ENCODE measurements around the gene TEX14. TPM values are rescaled to one million over a fixed set of nuclear protein-coding genes. Genes with fewer than 3 reads are reported as not detected.

TEX14 gene
- total and polyA plus RNA-seq, 5 experiments from 2014 or later: 0.24 to 1.3 (median 0.83) TPM; not detected in 1

DNA sequence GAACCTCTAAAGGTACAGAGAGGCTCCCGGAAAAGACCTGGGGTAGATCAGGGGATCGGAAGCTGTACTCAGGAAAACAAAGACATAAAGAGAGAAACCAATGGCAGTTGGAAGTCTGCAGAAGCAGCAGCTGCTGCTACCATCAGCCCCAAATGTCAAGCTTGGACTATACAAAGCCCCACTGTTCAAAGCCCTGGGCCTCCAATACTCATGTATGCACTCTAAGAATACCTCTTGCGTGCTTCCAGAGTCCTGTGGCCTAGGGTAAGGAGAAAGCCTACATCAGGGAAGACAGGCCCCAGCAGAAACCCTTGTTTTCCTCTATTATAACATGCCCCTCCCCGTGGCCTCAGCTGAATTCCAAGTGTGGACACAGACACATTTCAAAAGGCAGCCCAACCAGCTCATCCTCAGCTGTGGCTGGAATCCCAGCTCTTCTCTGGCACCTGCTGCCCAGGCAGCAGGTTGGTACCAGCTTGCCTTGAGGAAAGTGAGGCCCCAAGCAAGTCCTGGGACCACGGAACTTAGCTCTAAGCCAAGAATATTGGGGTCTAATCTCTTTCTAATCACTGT is 158.1 kb downstream of the TEX14 start:
- POLR2A ChIA-PET: no interaction called here
- Mint-ChIP-seq H3K4me3 (peak overlapping the region in 3 of 10 donors; percentile 12 to 56 (median 16)), H3K36me3 (peaks cover 0 to 3% (median 0%) of the 10 kb centered on the region in 3 donors), H3K9me3 (no peaks in the 10 kb centered on the region), H3K27ac (peak overlapping the region in 1 of 10 donors; percentile 17), H3K4me1 (peaks cover 0 to 8% (median 4%) of the 10 kb centered on the region in 4 donors), H3K27me3 (peaks cover 4 to 47% (median 28%) of the 10 kb centered on the region in 5 donors)
- no peak for DNase-seq
- no peak for ATAC-seq

DNA sequence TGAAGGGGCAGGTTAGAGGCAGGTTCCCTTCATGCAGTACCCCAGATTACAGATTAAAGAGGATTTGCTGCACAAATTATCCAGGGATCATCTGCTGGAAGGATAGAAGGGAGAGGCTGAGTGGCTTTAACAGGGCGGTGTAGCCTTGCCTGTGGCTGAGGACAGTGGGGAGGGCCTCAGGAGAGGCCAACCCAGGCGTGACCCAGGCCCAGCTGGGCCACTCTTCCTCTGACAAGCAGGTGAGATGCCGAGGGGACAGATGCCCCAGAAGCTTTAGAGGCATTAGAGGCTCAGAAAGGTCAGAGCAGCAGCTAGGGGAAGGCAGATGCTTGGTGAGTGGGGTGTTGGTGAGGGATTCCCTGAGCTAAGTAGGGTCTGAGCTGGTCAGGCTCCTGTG is 159.3 kb downstream of the TEX14 start:
- H3K9me3 Mint-ChIP-seq: no peaks in the 10 kb centered on the region
- DNase-seq (no peak), ATAC-seq (no peak)
- peak overlapping the region in 8 of 10 donors; percentile 45 to 82 (median 69) for H3K4me3 Mint-ChIP-seq
- peaks cover 4 to 47% (median 28%) of the 10 kb centered on the region in 5 donors for H3K27me3 Mint-ChIP-seq
- peak overlapping the region in 2 of 10 donors; percentile 6 to 17 for H3K27ac Mint-ChIP-seq
- H3K36me3 Mint-ChIP-seq: peaks cover 0 to 3% (median 0%) of the 10 kb centered on the region in 3 donors
- POLR2A ChIA-PET: interaction anchor here (0.6 to 1.9 kb wide), 4 partner anchors 13 to 99 kb away, joined by 3 to 6 read pairs (median 5); no protein-coding TSS in a partner anchor
- H3K4me1 Mint-ChIP-seq: peaks cover 0 to 8% (median 4%) of the 10 kb centered on the region in 4 donors

DNA sequence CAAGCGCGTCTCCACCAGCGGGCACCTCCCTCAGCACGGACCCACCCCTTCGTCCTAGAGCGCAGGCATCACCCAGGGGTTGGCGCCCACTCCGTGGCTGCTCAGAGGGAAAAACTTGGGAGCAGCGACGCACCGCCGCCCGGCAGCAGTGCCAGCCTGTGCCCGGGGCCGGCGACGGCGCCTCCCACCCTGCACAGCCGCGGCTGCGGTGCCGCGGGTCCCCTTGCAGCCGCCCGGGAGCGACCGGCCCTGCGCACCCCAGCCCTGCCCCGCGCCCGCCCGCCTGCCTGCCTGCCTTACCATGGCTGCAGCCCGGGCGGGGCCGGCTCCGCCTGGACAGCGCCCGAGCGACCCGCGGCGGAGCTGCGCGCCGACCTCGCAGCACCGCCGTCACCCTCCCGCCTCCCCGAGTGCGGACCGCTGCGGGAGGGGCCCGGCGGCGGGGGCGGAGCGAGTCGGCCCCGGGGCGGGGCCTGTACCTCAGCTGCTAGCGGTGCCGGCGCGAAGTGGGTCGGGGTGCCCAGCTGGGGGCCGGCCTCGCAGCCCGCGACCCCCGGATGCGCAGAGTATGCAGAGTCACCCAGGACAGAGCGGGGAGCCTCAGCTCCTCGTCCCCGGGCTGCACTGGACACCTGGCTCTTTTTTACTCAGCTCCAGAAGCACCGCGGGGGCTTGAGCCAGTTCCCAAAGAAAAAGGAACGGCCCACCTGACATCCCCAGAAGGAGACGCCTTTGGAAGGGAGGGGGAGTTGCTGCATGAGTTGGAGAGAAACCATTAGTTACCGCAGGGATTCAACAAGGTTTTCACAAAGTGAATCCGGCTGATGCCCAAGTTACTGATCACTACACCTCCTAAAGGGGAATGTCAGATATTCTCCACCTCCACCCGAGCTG is 159.9 kb downstream of the TEX14 start:
- POLR2A ChIA-PET: interaction anchor here (1.0 to 1.9 kb wide), 4 partner anchors 12 to 161 kb away, joined by 3 to 6 read pairs (median 5); partner anchors contain the start of gene RAD51C
- Mint-ChIP-seq H3K27ac (peak overlapping the region in 1 of 10 donors; percentile 18), H3K4me1 (peaks cover 0 to 8% (median 4%) of the 10 kb centered on the region in 4 donors), H3K27me3 (peaks cover 4 to 47% (median 28%) of the 10 kb centered on the region in 5 donors), H3K4me3 (peak overlapping the region; percentile 55 to 82 (median 70)), H3K9me3 (no peaks in the 10 kb centered on the region), H3K36me3 (peaks cover 0 to 3% (median 0%) of the 10 kb centered on the region in 3 donors)
- DNase-seq (peak; percentile 36 to 69 (median 56)), ATAC-seq (peak; percentile 89 to 97)

DNA sequence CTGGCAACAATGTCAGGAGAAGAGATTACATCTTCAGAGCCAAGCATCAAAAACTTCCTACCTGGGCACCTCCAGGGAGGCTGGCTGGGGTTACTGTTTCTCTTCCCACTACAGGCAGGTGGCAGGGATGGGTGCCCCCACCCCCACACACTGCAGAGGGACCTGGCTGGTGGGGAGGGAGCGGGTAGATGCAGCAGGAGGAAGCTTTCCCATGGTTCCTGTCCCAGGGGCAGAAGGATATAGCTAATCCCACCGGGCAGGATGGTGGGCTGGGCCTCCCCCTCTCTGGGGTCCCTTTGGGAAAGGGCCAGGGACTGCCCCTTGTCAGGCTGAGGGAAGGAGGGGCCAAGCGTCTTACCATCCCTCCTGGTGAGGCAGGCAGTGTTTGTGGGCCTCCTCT is 160.7 kb downstream of the TEX14 start:
- H3K27me3 Mint-ChIP-seq: peaks cover 4 to 46% (median 27%) of the 10 kb centered on the region in 5 donors
- H3K36me3 Mint-ChIP-seq: peaks cover 0 to 3% (median 0%) of the 10 kb centered on the region in 3 donors
- POLR2A ChIA-PET: interaction anchor here (1.9 kb wide), 1 partner anchor 13 kb away, joined by 6 read pairs; no protein-coding TSS in a partner anchor
- ATAC-seq: no peak
- H3K4me3 Mint-ChIP-seq: peak overlapping the region; percentile 9 to 70 (median 63)
- no peak overlapping the region for H3K27ac Mint-ChIP-seq
- no peaks in the 10 kb centered on the region for H3K9me3 Mint-ChIP-seq
- peak in 1 of 10 donors; percentile 50 for DNase-seq
- H3K4me1 Mint-ChIP-seq: peaks cover 0 to 8% (median 4%) of the 10 kb centered on the region in 4 donors

DNA sequence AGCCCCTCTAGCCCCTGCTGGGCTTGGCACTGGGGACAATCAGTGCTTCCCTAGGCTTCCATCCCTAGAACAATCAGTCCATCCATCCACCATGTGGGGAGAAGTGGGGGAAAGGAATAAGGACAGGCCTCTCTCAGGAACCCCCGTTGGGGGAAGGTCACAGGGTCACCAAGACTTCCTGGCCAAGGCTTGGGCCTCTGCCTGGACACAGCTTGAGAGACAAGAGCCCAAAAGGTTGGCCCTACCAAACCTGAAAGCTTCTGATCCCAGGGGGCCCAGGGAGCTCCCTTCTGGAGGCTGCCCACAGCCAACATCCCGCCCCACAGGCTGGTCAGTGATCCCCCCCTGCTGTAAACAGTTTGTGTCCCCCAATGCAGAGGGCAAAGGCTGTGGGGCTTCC is 161.2 kb downstream of the TEX14 start:
- no peaks in the 10 kb centered on the region for H3K9me3 Mint-ChIP-seq
- POLR2A ChIA-PET: interaction anchor here (1.9 kb wide), 1 partner anchor 12 kb away, joined by 6 read pairs; no protein-coding TSS in a partner anchor
- H3K36me3 Mint-ChIP-seq: peaks cover 0 to 3% (median 0%) of the 10 kb centered on the region in 3 donors
- peaks cover 4 to 41% (median 25%) of the 10 kb centered on the region in 5 donors for H3K27me3 Mint-ChIP-seq
- no peak for DNase-seq
- no peak overlapping the region for H3K27ac Mint-ChIP-seq
- peaks cover 0 to 8% (median 4%) of the 10 kb centered on the region in 4 donors for H3K4me1 Mint-ChIP-seq
- peak overlapping the region; percentile 19 to 70 (median 60) for H3K4me3 Mint-ChIP-seq
- ATAC-seq: no peak

DNA sequence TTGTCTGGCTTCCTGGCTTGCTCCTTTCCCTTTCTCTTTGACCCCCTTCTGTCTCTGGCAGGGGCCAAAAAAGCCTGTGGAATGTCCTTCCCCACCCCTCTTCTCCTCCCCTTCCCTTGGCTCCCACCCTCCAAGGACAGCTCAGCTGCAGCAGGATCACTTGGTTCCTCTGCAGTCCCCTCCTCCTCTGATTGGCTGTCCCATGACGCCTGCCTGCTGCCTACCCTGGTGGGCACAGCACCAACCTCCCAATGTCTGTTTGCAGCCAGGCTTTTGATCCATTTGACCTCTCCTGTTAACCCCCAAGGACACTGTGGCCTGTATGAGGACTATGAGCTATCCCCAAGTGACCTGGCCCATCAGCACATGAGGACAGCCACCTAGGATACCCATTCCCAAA is 162.6 kb downstream of the TEX14 start:
- no peak for ATAC-seq
- peaks cover 0 to 27% (median 13%) of the 10 kb centered on the region in 5 donors for H3K27me3 Mint-ChIP-seq
- POLR2A ChIA-PET: no interaction called here
- peaks cover 0 to 3% (median 0%) of the 10 kb centered on the region in 3 donors for H3K36me3 Mint-ChIP-seq
- H3K27ac Mint-ChIP-seq: peak overlapping the region in 1 of 10 donors; percentile 8
- peaks cover 0 to 8% (median 4%) of the 10 kb centered on the region in 4 donors for H3K4me1 Mint-ChIP-seq
- H3K4me3 Mint-ChIP-seq: no peak overlapping the region
- no peaks in the 10 kb centered on the region for H3K9me3 Mint-ChIP-seq
- no peak for DNase-seq

DNA sequence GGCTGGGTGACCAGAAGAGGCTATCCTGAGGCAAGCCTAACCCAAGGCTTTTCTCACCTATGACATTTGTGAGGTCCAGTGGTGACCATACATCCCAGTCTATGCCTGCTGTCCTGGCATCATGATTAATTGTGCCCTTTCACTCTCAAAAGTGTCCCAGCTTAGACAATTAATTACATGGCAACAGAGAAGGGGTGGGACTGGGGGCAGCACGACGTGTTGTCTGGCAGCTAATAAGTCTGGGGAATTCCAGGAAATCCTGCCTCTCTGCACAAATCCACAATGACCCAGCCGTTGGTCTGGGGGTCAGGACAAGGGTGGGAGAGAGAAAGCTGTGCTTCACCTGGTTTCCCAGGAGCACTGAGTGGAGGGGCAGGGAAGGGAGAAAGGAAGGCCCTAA is 163.4 kb downstream of the TEX14 start:
- Mint-ChIP-seq H3K4me3 (no peak overlapping the region), H3K4me1 (peaks cover 0 to 8% (median 4%) of the 10 kb centered on the region in 4 donors), H3K27me3 (peaks cover 0 to 21% (median 12%) of the 10 kb centered on the region in 5 donors), H3K9me3 (no peaks in the 10 kb centered on the region), H3K36me3 (peaks cover 0 to 3% (median 0%) of the 10 kb centered on the region in 3 donors), H3K27ac (peak overlapping the region in 1 of 10 donors; percentile 74)
- ATAC-seq (no peak), DNase-seq (no peak)
- POLR2A ChIA-PET: interaction anchor here (0.5 to 0.7 kb wide), 2 partner anchors 9 to 472 kb away, joined by 3 to 4 read pairs; no protein-coding TSS in a partner anchor

DNA sequence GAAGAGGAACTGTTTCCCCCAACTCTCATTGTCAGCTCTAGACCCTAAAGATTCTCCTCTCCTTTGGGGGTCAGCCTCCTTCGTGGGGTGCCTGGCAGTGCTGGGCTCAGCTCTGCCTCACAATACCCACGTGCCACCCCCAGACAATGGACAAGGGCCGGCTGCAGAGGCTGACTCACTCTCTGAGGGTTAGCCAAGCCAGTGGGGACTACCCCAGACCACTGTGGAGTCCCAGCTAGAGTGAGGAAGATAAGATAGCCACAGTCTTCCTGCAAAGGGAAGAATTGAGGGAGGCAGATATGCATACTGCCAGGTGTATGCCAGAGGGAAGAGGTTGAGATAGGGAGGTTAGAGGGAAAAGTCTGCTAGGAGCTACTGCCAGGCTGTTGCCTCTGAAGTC is 163.9 kb downstream of the TEX14 start:
- H3K4me1 Mint-ChIP-seq: peaks cover 0 to 8% (median 4%) of the 10 kb centered on the region in 4 donors
- ATAC-seq (no peak), DNase-seq (no peak)
- peak overlapping the region in 1 of 10 donors; percentile 31 for H3K27ac Mint-ChIP-seq
- POLR2A ChIA-PET: interaction anchor here (0.7 to 0.9 kb wide), 3 partner anchors 8 to 9 kb away, joined by 3 to 4 read pairs (median 3); no protein-coding TSS in a partner anchor
- peaks cover 0 to 16% (median 7%) of the 10 kb centered on the region in 5 donors for H3K27me3 Mint-ChIP-seq
- H3K9me3 Mint-ChIP-seq: no peaks in the 10 kb centered on the region
- H3K36me3 Mint-ChIP-seq: peaks cover 0 to 3% (median 0%) of the 10 kb centered on the region in 3 donors
- H3K4me3 Mint-ChIP-seq: peak overlapping the region in 1 of 10 donors; percentile 10

DNA sequence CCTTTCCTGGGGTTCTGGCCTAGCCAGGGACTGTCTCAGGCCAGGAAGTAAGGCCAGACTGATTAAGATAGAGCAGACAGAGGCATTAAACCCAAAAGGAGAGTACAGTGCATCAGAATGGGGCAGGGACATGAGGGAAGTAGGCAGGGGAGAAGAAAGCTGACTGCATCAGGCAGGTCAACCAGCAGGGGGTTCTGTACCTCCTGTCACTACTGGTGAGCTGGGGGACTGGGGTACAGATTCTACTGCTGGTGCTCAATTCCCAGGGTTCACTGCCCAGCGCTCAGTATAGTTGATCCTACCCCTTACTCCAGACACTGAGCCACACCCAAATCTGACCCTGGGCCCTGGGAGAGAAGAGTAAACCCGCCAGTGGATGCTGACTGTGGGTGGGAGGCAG is 164.5 kb downstream of the TEX14 start:
- Mint-ChIP-seq H3K27me3 (peaks cover 0 to 12% (median 6%) of the 10 kb centered on the region in 5 donors), H3K36me3 (peaks cover 0 to 3% (median 0%) of the 10 kb centered on the region in 3 donors), H3K27ac (no peak overlapping the region), H3K4me1 (peaks cover 0 to 4% (median 1%) of the 10 kb centered on the region in 4 donors), H3K4me3 (no peak overlapping the region), H3K9me3 (no peaks in the 10 kb centered on the region)
- POLR2A ChIA-PET: interaction anchor here (0.7 to 0.9 kb wide), 2 partner anchors 9 kb away, joined by 3 to 4 read pairs; no protein-coding TSS in a partner anchor
- DNase-seq (no peak), ATAC-seq (no peak)

DNA sequence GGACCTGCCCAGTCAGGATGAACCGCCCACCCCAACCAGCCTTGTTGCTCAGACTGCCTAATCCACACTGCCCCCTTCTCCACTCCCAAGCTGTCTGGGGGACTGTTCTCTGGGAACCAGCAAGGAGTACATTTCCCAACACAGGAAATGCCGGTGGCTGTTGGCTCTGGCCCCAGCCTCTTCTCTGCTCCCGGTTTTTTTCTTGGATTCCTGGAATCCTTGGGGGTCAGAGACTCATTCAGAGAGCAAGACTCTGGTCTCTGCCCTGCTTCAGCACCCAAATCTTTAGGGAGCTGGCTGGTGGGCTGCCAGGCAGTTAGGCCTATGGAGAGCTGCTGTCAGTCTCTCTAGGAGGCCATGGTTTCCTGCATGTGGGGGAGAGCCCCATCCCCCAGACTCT is 166.6 kb downstream of the TEX14 start:
- Mint-ChIP-seq H3K9me3 (no peaks in the 10 kb centered on the region), H3K4me3 (no peak overlapping the region), H3K4me1 (peaks cover 0 to 1% (median 0%) of the 10 kb centered on the region in 4 donors), H3K27ac (peak overlapping the region in 1 of 10 donors; percentile 19), H3K36me3 (peaks cover 0 to 3% (median 0%) of the 10 kb centered on the region in 3 donors), H3K27me3 (peaks cover 0 to 12% (median 6%) of the 10 kb centered on the region in 5 donors)
- POLR2A ChIA-PET: no interaction called here
- DNase-seq (no peak), ATAC-seq (no peak)

DNA sequence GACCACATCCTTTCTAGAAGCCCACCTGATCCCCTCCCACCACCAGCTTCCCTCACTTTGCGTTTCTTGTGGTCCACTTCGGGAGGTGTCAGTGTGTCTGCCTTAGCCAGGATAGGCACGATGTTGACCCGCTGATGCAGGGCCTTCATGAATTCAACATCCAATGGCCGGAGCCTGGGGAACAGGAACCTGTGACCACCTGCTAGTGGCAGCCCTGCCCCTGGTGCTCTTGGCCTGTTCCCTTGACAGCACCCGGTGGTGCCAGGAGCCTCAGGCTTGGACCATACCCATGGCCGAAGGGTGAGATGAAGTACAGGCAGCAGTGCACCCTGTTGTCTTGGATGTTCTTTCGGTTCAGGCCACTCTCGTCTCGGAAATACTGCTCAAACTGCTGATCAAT is 170.2 kb downstream of the TEX14 start:
- H3K27ac Mint-ChIP-seq: peak overlapping the region in 1 of 10 donors; percentile 27
- peaks cover 6 to 25% (median 12%) of the 10 kb centered on the region in 4 donors for H3K4me1 Mint-ChIP-seq
- H3K36me3 Mint-ChIP-seq: no peaks in the 10 kb centered on the region
- DNase-seq (peak in 1 of 10 donors; percentile 58), ATAC-seq (no peak)
- no peaks in the 10 kb centered on the region for H3K27me3 Mint-ChIP-seq
- peak overlapping the region in 1 of 10 donors; percentile 20 for H3K4me3 Mint-ChIP-seq
- POLR2A ChIA-PET: no interaction called here
- no peaks in the 10 kb centered on the region for H3K9me3 Mint-ChIP-seq

DNA sequence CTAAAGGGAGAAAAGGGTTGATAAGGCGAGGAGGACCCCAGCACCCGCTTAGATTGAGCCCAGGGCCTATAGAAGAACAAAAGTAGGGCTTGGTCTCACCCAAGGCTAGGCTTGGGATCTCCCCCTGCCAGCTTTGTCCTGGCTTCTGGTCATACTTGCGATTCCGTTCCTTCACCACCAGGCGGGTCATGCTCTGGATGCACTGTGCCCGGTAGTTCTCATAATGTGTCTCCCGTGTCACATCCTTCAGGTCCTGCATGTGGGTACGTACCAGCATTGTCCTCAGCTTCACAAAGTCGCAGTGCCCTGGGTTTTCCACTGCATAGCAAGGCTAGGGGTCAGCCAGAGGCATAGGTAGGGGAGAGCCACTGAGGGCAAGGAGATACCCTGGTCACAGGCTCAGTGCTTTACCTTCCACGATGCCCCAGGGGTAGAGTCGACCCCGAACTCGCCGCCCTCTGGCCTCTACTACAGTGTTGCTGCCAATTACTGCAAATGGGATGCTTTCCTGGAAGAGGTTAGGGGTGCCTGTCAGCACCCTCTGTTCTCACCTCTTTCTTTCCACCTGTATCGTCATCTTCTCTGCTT is 170.9 kb downstream of the TEX14 start:
- H3K36me3 Mint-ChIP-seq: no peaks in the 10 kb centered on the region
- POLR2A ChIA-PET: no interaction called here
- H3K27me3 Mint-ChIP-seq: no peaks in the 10 kb centered on the region
- peaks cover 13 to 33% (median 20%) of the 10 kb centered on the region in 4 donors for H3K4me1 Mint-ChIP-seq
- no peaks in the 10 kb centered on the region for H3K9me3 Mint-ChIP-seq
- no peak for DNase-seq
- peak overlapping the region in 5 of 10 donors; percentile 20 to 92 (median 28) for H3K27ac Mint-ChIP-seq
- ATAC-seq: no peak
- H3K4me3 Mint-ChIP-seq: peak overlapping the region in 2 of 10 donors; percentile 22 to 51
